ENCODE data around the gene ZNF646. TPM values are rescaled to one million over a fixed set of nuclear protein-coding genes. Genes with fewer than 3 reads are reported as not detected.
"Not testable (repeated sequence)": the region's sequence is repeated elsewhere in the genome, so short reads cannot be mapped to it uniquely, and the experiment has no call there.

ZNF646 gene
- total and polyA plus RNA-seq, 4 donors, result 5.9 to 14.4 (median 11.6) TPM

DNA sequence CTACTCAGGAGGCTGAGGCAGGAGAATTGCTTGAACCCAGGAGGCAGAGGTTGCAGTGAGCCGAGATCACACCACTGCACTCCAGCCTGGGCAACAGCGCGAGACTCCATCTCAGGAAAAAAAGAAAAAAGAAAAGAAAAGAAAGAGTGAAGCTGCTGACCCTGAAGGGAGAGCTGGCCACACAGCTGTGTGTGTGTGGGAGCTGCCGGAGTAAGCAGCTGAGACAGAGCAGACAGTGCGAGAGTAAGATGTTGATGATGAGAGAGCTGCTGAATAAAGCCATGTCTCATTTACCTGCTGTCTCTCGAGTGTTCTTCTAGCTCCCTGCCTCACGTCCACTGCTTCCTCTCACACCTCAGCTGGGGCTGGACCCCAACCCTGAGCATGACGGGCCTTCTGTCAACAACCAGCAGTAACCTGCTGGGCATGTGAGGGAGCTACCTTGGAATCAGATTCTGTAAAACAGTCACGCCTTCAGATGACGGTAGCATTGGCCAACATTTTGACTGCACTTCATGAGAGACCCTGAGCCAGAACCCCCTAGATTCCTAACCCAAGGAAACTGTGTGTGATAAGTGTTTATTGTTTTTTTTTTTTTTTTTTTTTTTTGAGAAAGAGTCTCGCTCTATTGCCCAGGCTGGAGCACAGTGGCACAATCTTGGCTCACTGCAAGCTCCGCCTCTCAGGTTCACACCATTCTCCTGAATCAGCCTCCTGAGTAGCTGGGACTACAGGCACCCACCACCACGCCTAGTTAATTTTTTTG is 26.8 kb downstream of the ZNF646 start:
- not testable (repeated sequence) for H3K27me3 ChIP-seq (ENCODE audit: control insufficient read depth, insufficient read depth, low read length); H3K4me3 ChIP-seq (ENCODE audit: low read depth, low read length); H3K4me1 ChIP-seq (ENCODE audit: control insufficient read depth, insufficient read depth, low read length); H3K27ac ChIP-seq (ENCODE audit: low read depth, low read length); H3K36me3 ChIP-seq (ENCODE audit: control insufficient read depth, insufficient read depth, low read length); DNase-seq (ENCODE audit: low read depth in 4 of 6, low spot score in 6 of 6); H3K9me3 ChIP-seq (ENCODE audit: control insufficient read depth, insufficient read depth, low read length)
- WGBS (ENCODE audit: insufficient coverage), result 87% methylated on average over 8 of the region's 13 CpGs

DNA sequence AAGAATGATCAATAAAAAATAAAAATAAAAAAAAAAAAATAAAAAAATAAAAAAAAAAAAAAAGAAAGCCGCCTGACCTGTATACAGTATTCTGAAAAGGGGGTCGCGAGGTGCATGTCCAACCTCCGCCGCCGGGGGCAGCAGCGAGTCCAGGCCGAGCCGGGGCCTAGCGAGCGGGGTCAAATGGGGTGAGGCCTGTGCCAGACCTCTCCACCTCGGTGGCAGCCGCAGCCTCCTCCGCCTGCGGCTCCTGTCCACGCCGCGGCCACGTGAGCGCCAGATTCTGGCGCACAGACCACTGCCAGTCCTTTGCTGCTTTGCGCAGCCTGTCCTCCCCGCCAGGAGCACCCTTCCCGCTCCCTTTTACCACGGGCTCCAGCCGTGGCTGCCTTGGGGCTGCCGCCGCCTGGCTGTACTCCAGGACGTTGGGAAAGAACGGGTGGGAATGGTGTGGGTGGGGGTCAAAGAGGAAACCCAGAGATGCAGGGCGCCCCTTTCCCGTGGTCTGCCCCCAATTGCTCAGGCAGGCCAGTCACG is 31.5 kb downstream of the ZNF646 start:
- Histone ChIP-seq H3K9me3 (ENCODE audit: control insufficient read depth, insufficient read depth, low read length) (no peaks in the 10 kb centered on the region), H3K4me1 (ENCODE audit: control insufficient read depth, insufficient read depth, low read length) (peaks cover 25% of the 10 kb centered on the region), H3K4me3 (ENCODE audit: low read depth, low read length) (no peak overlapping the region), H3K27ac (ENCODE audit: low read depth, low read length) (no peak overlapping the region), H3K36me3 (ENCODE audit: control insufficient read depth, insufficient read depth, low read length) (peaks cover 18% of the 10 kb centered on the region), H3K27me3 (ENCODE audit: control insufficient read depth, insufficient read depth, low read length) (no peaks in the 10 kb centered on the region)
- WGBS (ENCODE audit: insufficient coverage), result 27% methylated on average over 27 of the region's 33 CpGs
- DNase-seq (ENCODE audit: low read depth in 4 of 6, low spot score in 6 of 6), result peak in 2 of 6 donors; percentile 43 to 69

DNA sequence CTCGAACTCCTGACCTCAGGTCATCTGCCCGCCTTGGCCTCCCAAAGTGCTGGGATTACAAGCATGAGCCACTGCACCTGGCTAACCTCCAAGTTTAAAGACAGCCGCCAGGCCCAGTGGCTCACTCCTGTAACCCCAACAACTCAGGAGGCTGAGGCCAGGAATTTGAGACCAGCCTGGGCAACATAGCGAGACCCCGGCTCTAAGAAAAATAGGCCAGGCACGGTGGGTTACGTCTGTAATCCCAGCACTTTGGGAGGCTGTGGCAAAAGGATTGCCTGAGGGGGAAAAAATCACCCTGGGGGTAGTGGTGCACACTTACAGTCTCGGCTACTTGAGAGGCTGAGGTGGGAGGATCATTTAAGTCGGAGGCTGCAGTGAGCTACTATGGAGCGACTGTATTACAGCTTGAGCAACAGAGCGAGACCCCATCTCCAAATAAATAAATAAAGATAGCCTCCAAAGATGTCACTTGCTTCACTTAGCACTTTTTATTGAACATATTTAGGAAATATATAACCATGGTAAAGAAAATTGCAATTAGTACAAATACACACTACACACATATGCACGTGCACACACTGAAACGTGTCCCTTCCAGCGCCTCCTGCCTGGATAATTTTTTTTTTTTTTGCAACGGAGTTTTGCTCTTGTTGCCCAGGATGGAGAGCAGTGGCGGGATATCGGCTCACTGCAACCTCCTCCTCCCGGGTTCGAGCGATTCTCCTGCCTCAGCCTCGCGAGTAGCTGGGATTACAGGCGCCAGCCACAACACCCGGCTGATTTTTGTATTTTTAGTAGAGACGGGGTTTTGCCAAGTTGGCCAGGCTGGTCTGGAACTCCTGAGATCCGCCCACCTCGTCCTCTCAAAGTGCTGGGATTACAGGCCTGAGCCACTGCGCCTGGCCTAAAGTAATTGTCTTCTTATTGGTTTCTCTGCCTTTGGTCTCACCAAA is 32.6 kb downstream of the ZNF646 start:
- 83% methylated on average over 20 of the region's 28 CpGs for WGBS (ENCODE audit: insufficient coverage)
- Histone ChIP-seq H3K36me3 (ENCODE audit: control insufficient read depth, insufficient read depth, low read length) (peaks cover 28% of the 10 kb centered on the region), H3K27ac (ENCODE audit: low read depth, low read length) (no peak overlapping the region), H3K4me3 (ENCODE audit: low read depth, low read length) (no peak overlapping the region), H3K27me3 (ENCODE audit: control insufficient read depth, insufficient read depth, low read length) (no peaks in the 10 kb centered on the region), H3K9me3 (ENCODE audit: control insufficient read depth, insufficient read depth, low read length) (no peaks in the 10 kb centered on the region), H3K4me1 (ENCODE audit: control insufficient read depth, insufficient read depth, low read length) (peaks cover 25% of the 10 kb centered on the region)
- no peak for DNase-seq (ENCODE audit: low read depth in 4 of 6, low spot score in 6 of 6)

DNA sequence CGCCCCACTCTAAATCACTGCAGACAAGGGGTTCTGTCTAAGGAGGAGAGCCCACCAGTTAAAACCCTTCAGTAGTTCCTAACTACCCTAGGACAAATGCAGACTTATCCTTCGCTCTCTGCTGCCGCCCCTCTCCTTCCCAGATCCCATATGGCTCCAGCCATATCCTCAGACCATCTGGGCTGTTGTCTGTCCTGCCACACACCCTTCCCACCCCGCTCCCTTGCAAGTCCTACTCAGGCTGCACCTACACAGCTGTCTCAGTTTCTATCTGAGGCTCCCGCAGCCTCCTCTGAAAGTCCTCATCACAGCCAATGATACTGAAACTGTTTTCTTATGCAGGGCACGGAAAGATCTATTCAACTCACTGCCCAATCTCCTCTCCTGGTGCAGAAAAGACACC is 33.2 kb downstream of the ZNF646 start:
- no peak for DNase-seq (ENCODE audit: low read depth in 4 of 6, low spot score in 6 of 6)
- Histone ChIP-seq H3K36me3 (ENCODE audit: control insufficient read depth, insufficient read depth, low read length) (peaks cover 35% of the 10 kb centered on the region), H3K4me1 (ENCODE audit: control insufficient read depth, insufficient read depth, low read length) (peaks cover 25% of the 10 kb centered on the region), H3K27ac (ENCODE audit: low read depth, low read length) (no peak overlapping the region), H3K9me3 (ENCODE audit: control insufficient read depth, insufficient read depth, low read length) (no peaks in the 10 kb centered on the region), H3K4me3 (ENCODE audit: low read depth, low read length) (no peak overlapping the region), H3K27me3 (ENCODE audit: control insufficient read depth, insufficient read depth, low read length) (no peaks in the 10 kb centered on the region)
- 73% methylated on average over 5 of the region's 6 CpGs for WGBS (ENCODE audit: insufficient coverage)

DNA sequence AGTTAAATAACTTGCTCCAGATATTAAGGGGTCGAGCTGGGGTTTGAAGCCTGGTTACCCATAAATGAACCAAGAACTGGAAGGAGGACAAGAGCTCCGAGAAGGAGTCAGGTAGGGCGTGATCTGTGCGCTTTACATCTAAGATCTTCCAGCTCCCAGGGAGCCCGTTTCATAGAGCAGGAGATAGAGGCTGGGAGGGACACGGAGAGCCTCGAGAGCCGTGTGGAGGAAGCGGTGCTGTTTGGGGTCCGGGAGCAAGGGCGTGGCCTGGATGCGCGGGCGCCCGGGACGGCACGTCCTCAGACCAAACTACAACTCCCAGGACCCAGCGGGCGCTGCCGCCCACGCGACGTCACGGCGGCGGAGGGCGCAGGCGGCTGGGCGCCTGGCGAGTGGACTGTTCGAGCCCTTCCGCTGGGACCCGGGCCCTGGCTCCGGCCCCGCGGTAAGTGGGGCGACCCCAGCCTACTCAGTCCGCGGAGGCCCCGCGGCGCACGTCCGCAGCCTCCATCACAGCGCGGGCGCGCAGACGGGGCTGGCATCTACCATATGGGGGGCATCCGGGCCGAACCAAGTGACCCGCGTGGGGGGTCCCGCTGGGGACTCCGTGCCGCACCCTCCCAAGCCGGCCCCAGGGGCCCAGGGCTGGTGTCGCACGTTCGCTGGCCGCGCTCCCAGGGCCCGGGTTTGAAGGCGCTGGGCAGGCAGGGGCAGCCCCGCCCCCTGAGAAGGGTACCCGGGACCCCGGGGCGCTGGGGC is 34.0 kb downstream of the ZNF646 start, which contains the start of gene BCKDK:
TSS of gene BCKDK (plus strand) at position 352 of the 759 bp plus-strand sequence. CDS start 838 bp downstream, outside the sequence.
- peaks cover 25% of the 10 kb centered on the region for H3K4me1 ChIP-seq (ENCODE audit: control insufficient read depth, insufficient read depth, low read length)
- peak within 1 kb of the TSS; percentile 66 for H3K4me3 ChIP-seq (ENCODE audit: low read depth, low read length)
- no peaks in the 10 kb centered on the region for H3K9me3 ChIP-seq (ENCODE audit: control insufficient read depth, insufficient read depth, low read length)
- no peak within 1 kb of the TSS for H3K27ac ChIP-seq (ENCODE audit: low read depth, low read length)
- peaks cover 42% of the 10 kb centered on the region for H3K36me3 ChIP-seq (ENCODE audit: control insufficient read depth, insufficient read depth, low read length)
- peak in 2 of 6 donors; percentile 89 to 90 for DNase-seq (ENCODE audit: low read depth in 4 of 6, low spot score in 6 of 6)
- WGBS (ENCODE audit: insufficient coverage), result 5% methylated on average over 68 of the region's 68 CpGs
- H3K27me3 ChIP-seq (ENCODE audit: control insufficient read depth, insufficient read depth, low read length), result no peaks in the 10 kb centered on the region

DNA sequence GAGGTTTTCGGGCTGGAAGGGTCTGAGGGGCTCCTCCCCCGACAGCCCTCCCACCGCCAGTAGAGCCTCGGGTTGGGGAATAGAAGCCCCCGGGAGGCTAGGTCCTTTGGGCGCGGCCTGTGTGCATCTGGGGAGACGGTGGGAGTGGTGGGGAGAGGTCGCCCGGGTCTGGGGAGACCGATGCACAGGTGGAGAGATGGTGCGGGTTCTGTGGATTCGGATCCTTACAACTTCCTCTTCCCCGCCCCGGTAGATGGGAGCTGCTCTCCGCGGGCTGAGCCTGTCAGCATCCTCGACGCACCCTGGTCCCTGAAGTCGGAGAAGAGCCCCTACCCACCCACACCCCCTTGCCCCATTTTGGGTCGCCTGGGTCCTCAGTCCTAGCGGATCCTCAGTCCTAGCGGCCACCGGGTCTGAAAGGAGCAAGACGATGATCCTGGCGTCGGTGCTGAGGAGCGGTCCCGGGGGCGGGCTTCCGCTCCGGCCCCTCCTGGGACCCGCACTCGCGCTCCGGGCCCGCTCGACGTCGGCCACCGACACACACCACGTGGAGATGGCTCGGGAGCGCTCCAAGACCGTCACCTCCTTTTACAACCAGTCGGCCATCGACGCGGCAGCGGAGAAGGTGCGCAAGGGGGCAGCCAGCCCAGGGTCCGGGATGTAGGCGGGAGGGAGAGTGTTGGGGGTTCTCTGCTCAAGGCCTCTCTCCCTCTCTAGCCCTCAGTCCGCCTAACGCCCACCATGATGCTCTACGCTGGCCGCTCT is 34.8 kb downstream of the ZNF646 start:
- 29% methylated on average over 38 of the region's 57 CpGs for WGBS (ENCODE audit: insufficient coverage)
- H3K36me3 ChIP-seq (ENCODE audit: control insufficient read depth, insufficient read depth, low read length), result peaks cover 47% of the 10 kb centered on the region
- peaks cover 25% of the 10 kb centered on the region for H3K4me1 ChIP-seq (ENCODE audit: control insufficient read depth, insufficient read depth, low read length)
- H3K4me3 ChIP-seq (ENCODE audit: low read depth, low read length), result peak overlapping the region; percentile 66
- no peaks in the 10 kb centered on the region for H3K27me3 ChIP-seq (ENCODE audit: control insufficient read depth, insufficient read depth, low read length)
- no peaks in the 10 kb centered on the region for H3K9me3 ChIP-seq (ENCODE audit: control insufficient read depth, insufficient read depth, low read length)
- H3K27ac ChIP-seq (ENCODE audit: low read depth, low read length), result no peak overlapping the region
- DNase-seq (ENCODE audit: low read depth in 4 of 6, low spot score in 6 of 6), result peak in 1 of 6 donors; percentile 6

DNA sequence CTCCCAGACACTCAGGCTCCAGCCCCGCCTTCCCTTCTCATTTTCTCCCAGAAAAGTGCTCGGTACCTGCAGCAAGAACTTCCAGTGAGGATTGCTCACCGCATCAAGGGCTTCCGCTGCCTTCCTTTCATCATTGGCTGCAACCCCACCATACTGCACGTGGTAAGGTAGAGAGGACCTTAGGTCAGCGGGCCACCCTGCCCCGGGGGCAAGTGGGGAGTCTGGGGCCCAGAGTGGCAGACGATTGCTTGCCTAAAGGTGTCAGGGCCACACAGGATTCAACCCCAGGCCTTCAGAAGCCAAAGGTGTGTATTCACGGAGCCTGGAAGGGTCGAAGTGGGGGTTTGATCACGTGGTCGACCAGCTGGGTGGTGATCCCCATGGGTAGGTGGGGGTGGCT is 35.4 kb downstream of the ZNF646 start:
- peaks cover 47% of the 10 kb centered on the region for H3K36me3 ChIP-seq (ENCODE audit: control insufficient read depth, insufficient read depth, low read length)
- H3K27ac ChIP-seq (ENCODE audit: low read depth, low read length), result no peak overlapping the region
- H3K27me3 ChIP-seq (ENCODE audit: control insufficient read depth, insufficient read depth, low read length), result no peaks in the 10 kb centered on the region
- no peak overlapping the region for H3K4me3 ChIP-seq (ENCODE audit: low read depth, low read length)
- no peak for DNase-seq (ENCODE audit: low read depth in 4 of 6, low spot score in 6 of 6)
- 94% methylated on average over 7 of the region's 12 CpGs for WGBS (ENCODE audit: insufficient coverage)
- H3K9me3 ChIP-seq (ENCODE audit: control insufficient read depth, insufficient read depth, low read length), result no peaks in the 10 kb centered on the region
- peaks cover 25% of the 10 kb centered on the region for H3K4me1 ChIP-seq (ENCODE audit: control insufficient read depth, insufficient read depth, low read length)

DNA sequence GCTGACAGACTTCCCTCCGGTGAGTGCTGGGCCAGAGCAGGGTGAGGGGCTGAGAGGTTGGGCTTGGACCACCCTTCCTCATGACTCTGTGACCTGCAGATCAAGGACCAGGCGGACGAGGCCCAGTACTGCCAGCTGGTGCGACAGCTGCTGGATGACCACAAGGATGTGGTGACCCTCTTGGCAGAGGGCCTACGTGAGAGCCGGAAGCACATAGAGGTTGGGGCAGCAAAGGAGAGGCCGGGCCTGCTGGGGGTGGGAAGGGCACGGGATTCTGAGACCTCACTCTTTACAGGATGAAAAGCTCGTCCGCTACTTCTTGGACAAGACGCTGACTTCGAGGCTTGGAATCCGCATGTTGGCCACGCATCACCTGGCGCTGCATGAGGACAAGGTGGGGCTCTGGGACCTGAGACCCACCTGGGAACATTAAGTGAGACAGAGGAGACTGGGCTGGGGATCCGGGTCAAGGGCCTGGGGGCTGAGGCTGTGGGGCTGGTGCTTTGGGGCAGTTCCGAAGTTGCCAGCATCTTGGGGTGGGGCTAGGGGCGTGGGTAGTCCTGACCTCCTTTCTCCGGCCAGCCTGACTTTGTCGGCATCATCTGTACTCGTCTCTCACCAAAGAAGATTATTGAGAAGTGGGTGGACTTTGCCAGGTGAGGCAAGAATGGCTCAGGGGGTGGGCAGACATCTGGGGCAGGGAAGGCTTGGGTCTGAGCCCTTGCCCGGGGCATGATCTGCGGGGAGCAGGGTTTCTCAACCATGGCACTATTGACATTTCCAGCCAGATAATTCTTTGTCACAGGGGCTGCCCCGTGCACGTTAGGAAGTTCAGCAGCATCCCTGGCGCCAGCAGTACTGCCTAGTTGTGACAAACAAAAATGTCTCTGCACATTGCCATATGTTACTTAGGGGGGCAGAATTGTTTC is 36.1 kb downstream of the ZNF646 start:
- no peaks in the 10 kb centered on the region for H3K9me3 ChIP-seq (ENCODE audit: control insufficient read depth, insufficient read depth, low read length)
- WGBS (ENCODE audit: insufficient coverage), result 92% methylated on average over 24 of the region's 26 CpGs
- DNase-seq (ENCODE audit: low read depth in 4 of 6, low spot score in 6 of 6), result no peak
- H3K27ac ChIP-seq (ENCODE audit: low read depth, low read length), result no peak overlapping the region
- H3K4me1 ChIP-seq (ENCODE audit: control insufficient read depth, insufficient read depth, low read length), result peaks cover 25% of the 10 kb centered on the region
- peaks cover 47% of the 10 kb centered on the region for H3K36me3 ChIP-seq (ENCODE audit: control insufficient read depth, insufficient read depth, low read length)
- no peaks in the 10 kb centered on the region for H3K27me3 ChIP-seq (ENCODE audit: control insufficient read depth, insufficient read depth, low read length)
- H3K4me3 ChIP-seq (ENCODE audit: low read depth, low read length), result no peak overlapping the region

Measured in spinal cord (tissue), 10 donors.